Measurements from ENCODE around the gene LMBRD2. TPM values are rescaled to one million over a fixed set of nuclear protein-coding genes. Genes with fewer than 3 reads are reported as not detected.

Gene LMBRD2
- total and polyA plus RNA-seq, 2 experiments from 2014 or later = 4.4 to 6.2 TPM

DNA sequence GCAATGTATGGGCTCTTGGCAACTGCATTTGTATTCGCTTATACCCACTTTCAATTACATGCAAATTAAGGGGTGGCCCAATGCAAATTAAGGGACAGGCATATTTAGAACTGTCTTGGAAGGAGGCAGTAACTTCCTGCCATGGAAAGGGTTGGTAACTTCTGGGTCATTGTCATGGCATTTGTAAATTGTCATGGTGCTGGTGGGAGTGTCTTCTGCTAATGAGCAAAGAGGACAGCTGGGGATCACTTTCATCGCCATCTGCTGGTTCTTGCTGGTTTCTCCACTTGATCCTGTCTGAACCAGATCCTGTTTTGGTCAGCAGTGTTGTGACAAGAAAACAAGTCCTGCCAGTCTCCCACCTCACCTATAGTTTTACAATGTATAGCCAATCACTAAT is 61.7 kb downstream of the LMBRD2 start (continued):
- TF ChIP-seq ZNF462 (CRISPR knock-in tag; IDR thresholded peaks at IDR 0.05) = peak; percentile 91
- TF ChIP-seq EZH2phosphoT487 (IDR thresholded peaks at IDR 0.05; ENCODE audit: unreplicated experiment) = no peak
- no peak for TF ChIP-seq STAT1 (IDR thresholded peaks at IDR 0.05; ENCODE audit: unreplicated experiment)
- no peak for TF ChIP-seq POLR2AphosphoS5 (IDR thresholded peaks at IDR 0.05; ENCODE audit: low read depth)

DNA sequence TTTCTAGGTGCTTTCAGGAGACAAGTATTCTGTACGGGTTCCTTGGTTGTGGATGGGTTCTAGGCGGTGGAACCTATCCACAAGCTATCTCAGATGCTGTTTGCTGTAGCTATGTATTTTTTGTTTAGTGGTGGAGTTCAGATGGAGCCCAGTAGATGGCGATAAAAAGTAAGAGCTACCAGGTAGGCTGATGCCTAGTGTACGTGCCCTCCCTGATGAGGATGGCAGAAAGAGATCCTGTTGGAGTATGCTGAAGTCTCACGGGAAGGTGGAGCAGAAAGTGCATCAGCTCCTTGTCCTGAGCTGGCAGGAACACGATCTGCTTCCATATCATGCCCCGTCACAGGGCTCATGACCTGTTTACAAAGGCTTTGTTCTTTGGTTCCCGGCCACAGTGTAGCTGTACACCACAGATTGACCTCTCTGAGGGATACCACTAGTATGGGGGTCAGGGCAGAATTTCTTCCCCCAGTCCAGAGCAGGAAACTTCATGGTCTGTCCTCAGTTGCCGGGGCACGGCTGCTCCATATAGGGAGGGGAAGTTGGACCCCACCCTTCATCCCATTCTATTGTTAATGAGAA is 72.4 kb downstream of the LMBRD2 start:
- Mint-ChIP-seq H3K9me3 (no peaks in the 10 kb centered on the region), H3K36me3 (ENCODE audit: low read depth) (no peaks in the 10 kb centered on the region), H3K27me3 (ENCODE audit: insufficient read depth, low read depth, poor library complexity) (no peaks in the 10 kb centered on the region), H3K4me3 (peak overlapping the region; percentile 45; the same call in 1 of the 3 replicates), H3K4me1 (peaks cover 23% of the 10 kb centered on the region), H3K27ac (peak overlapping the region; percentile 83; the same call in 1 of the 2 replicates)
- no peak overlapping the region for H3K27ac ChIP-seq (ENCODE audit: low read depth)
- H3F3A ChIP-seq (replicated peaks; ENCODE audit: low read depth) = no peaks in the 10 kb centered on the region
- H3K79me2 ChIP-seq (replicated peaks; ENCODE audit: insufficient read depth) = no peaks in the 10 kb centered on the region
- H3K36me3 ChIP-seq (ENCODE audit: insufficient read depth) = no peaks in the 10 kb centered on the region
- H3K4me2 ChIP-seq = peak overlapping the region; percentile 62
- no peaks in the 10 kb centered on the region; the same call in 1 of the 2 replicates for H3K9me2 ChIP-seq (ENCODE audit: insufficient read depth)
- H3K27me3 ChIP-seq (ENCODE audit: insufficient read depth) = no peaks in the 10 kb centered on the region
- H3K4me1 ChIP-seq (ENCODE audit: insufficient read depth) = peaks cover 19% of the 10 kb centered on the region
- no peaks in the 10 kb centered on the region for H4K20me1 ChIP-seq (replicated peaks; ENCODE audit: insufficient read depth)
- ATAC-seq (peak; percentile 99), DNase-seq (ENCODE audit: low spot score) (peak; percentile 92)
- H3K4me3 ChIP-seq = peak overlapping the region; percentile 16
- 0 out of 2 replicates have a peak overlapping the region, but pooled peaks have one; percentile 20 for H2AFZ ChIP-seq
- TF ChIP-seq CREB1 (CRISPR knock-in tag; IDR thresholded peaks at IDR 0.05; ENCODE audit: low read depth) (0 out of 2 replicates have a peak, but pooled peaks have one; percentile 13), ZNF462 (CRISPR knock-in tag; IDR thresholded peaks at IDR 0.05) (peak; percentile 39)
